IMR-90 (cell line): ENCODE measurements around the gene FBXL7. TPM values are rescaled to one million over a fixed set of nuclear protein-coding genes. Genes with fewer than 3 reads are reported as not detected.

Experiments
- ATAC-seq: fragments of 200-7000 bp; cut with Tn5 transposase; 2 replicates; pipeline ENCODE4 v1.9.1; 2020; ENCODE audit warnings: low read depth, mild to moderate bottlenecking, moderate library complexity
- BruUV-seq: library from RNA; stranded (reverse); fragments of 400-500 nt; replicated peaks from 2 replicates; lab custom pipeline; 2021; lab: Mats Ljungman, UMichigan
- CTCF ChIA-PET: fragments of 300-600 bp; formaldehyde crosslinking; extraction: SDS; loops from one replicate; lab custom pipeline; 2021; ENCODE audit warnings: antibody characterized with exemption; lab: Yijun Ruan, JAX
- POLR2A ChIA-PET: fragments of 300-600 bp; sonication (Branson Sonifier 250); formaldehyde crosslinking; loops from one replicate; lab custom pipeline; 2022; ENCODE audit warnings: antibody characterized with exemption; ENCODE audit not compliant: unreplicated experiment; lab: Charles Lee
- DNase-seq: peaks from one replicate; pipeline ENCODE4 v3.0.0; 2013
- H2AFZ ChIP-seq: replicated peaks from 2 replicates; pipeline ENCODE3; 2013; ENCODE audit warnings: low read length, mild to moderate bottlenecking; ENCODE audit not compliant: poor library complexity
- H2AK5ac ChIP-seq: 2 replicates; pipeline ENCODE4 v1.6.1; 2013; ENCODE audit warnings: low read depth, low read length, inconsistent platforms
- H2AK9ac ChIP-seq: replicated peaks from 2 replicates; pipeline ENCODE3; 2013; ENCODE audit warnings: mild to moderate bottlenecking, low read depth, low read length, moderate library complexity; ENCODE audit not compliant: poor library complexity
- H2BK120ac ChIP-seq: 2 replicates; pipeline ENCODE4 v1.6.1; 2013; ENCODE audit warnings: low read depth, low read length, inconsistent platforms
- H2BK15ac ChIP-seq: 3 replicates; pipeline ENCODE4 v1.6.1; 2013; ENCODE audit warnings: low read depth, low read length, inconsistent platforms
- H2BK20ac ChIP-seq: 2 replicates; pipeline ENCODE4 v1.6.1; 2013; ENCODE audit warnings: low read depth, mild to moderate bottlenecking, inconsistent platforms, low read length, moderate library complexity
- H2BK5ac ChIP-seq: 2 replicates; pipeline ENCODE4 v1.6.1; 2013; ENCODE audit warnings: mild to moderate bottlenecking, low read depth, low read length, inconsistent platforms; ENCODE audit not compliant: poor library complexity, severe bottlenecking
- H3K14ac ChIP-seq: replicated peaks from 2 replicates; pipeline ENCODE4 v1.6.1; 2013; ENCODE audit warnings: low read depth, low read length, inconsistent platforms
- H3K18ac ChIP-seq: 2 replicates; pipeline ENCODE4 v1.6.1; 2013; ENCODE audit warnings: low read depth, low read length, control low read depth
- H3K23ac ChIP-seq: 2 replicates; pipeline ENCODE4 v1.6.1; 2013; ENCODE audit warnings: low read depth, low read length, inconsistent platforms
- H3K27ac ChIP-seq: 2 replicates; pipeline ENCODE4 v1.5.1; 2013; ENCODE audit warnings: mild to moderate bottlenecking, control low read depth, low read length; ENCODE audit not compliant: insufficient read depth
- H3K27me3 ChIP-seq: 2 replicates; pipeline ENCODE4 v1.6.1; 2013; ENCODE audit warnings: low read length; ENCODE audit not compliant: control insufficient read depth, insufficient read depth
- H3K36me3 ChIP-seq: 2 replicates; pipeline ENCODE4 v1.6.1; 2013; ENCODE audit warnings: low read length, mixed read lengths; ENCODE audit not compliant: control insufficient read depth, insufficient read depth
- H3K4ac ChIP-seq: 2 replicates; pipeline ENCODE4 v1.6.1; 2013; ENCODE audit warnings: low read depth, low read length, inconsistent platforms
- H3K4me1 ChIP-seq: 2 replicates; pipeline ENCODE4 v1.6.1; 2013; ENCODE audit warnings: low read length, mixed read lengths; ENCODE audit not compliant: control insufficient read depth, insufficient read depth
- H3K4me2 ChIP-seq: 2 replicates; pipeline ENCODE4 v1.6.1; 2013; ENCODE audit warnings: low read depth, mild to moderate bottlenecking, control low read depth, low read length, moderate library complexity
- H3K4me3 ChIP-seq: 2 replicates; pipeline ENCODE4 v1.5.1; 2013; ENCODE audit warnings: low read depth, mild to moderate bottlenecking, control low read depth, low read length, moderate library complexity; ENCODE audit not compliant: insufficient read depth
- H3K56ac ChIP-seq: 2 replicates; pipeline ENCODE4 v1.6.1; 2013; ENCODE audit warnings: low read length, inconsistent platforms; ENCODE audit not compliant: insufficient read depth; ENCODE audit errors: extremely low read depth
- H3K79me1 ChIP-seq, 2 experiments: 2 replicates each; pipeline ENCODE4 v1.6.1; 2013; ENCODE audit warnings: low read length in 2 of 2, inconsistent platforms in 1 of 2, low read depth in 1 of 2
- H3K9ac ChIP-seq: 2 replicates; pipeline ENCODE4 v1.6.1; 2013; ENCODE audit warnings: low read depth, low read length, control low read depth
- H3K9me1 ChIP-seq: 2 replicates; pipeline ENCODE4 v1.6.1; 2013; ENCODE audit warnings: low read length, inconsistent platforms; ENCODE audit not compliant: insufficient read depth
- H3K9me3 ChIP-seq: 2 replicates; pipeline ENCODE4 v1.6.1; 2013; ENCODE audit warnings: low read length; ENCODE audit not compliant: control insufficient read depth, insufficient read depth
- H4K20me1 ChIP-seq: 2 replicates; pipeline ENCODE4 v1.6.1; 2013; ENCODE audit warnings: low read length, inconsistent platforms; ENCODE audit not compliant: insufficient read depth
- H4K5ac ChIP-seq: 2 replicates; pipeline ENCODE4 v1.6.1; 2013; ENCODE audit warnings: mild to moderate bottlenecking, low read depth, low read length, control low read depth
- H4K8ac ChIP-seq, 2 experiments: 2 replicates each; pipeline ENCODE4 v1.6.1; 2013; ENCODE audit warnings: low read depth in 2 of 2, low read length in 2 of 2, control low read depth in 1 of 2, inconsistent platforms in 1 of 2
- H4K91ac ChIP-seq: 2 replicates; pipeline ENCODE4 v1.6.1; 2013; ENCODE audit warnings: low read depth, low read length, inconsistent platforms; ENCODE audit not compliant: insufficient read depth
- CHD1 ChIP-seq: IDR thresholded peaks from 2 replicates; pipeline ENCODE4 v1.6.1; 2012; ENCODE audit warnings: low read depth, low read length, improper control_type of control experiment
- MXI1 ChIP-seq: IDR thresholded peaks from 2 replicates; pipeline ENCODE4 v1.6.1; 2012; ENCODE audit warnings: low read depth, mild to moderate bottlenecking, low read length, moderate library complexity, borderline replicate concordance
- RFX5 ChIP-seq: IDR thresholded peaks from 2 replicates; pipeline ENCODE4 v1.8.0; 2012; ENCODE audit warnings: low read depth, mild to moderate bottlenecking, low read length, moderate library complexity
- whole genome bisulfite sequencing, 2 experiments: methylation state at CpG; one replicate each; pipeline versions ENCODE4 v1.1.5 to v1.1.7; 2013; ENCODE audit warnings: missing lambda C conversion rate in 2 of 2; ENCODE audit not compliant: insufficient read length in 1 of 2; ENCODE audit errors: extremely low coverage in 2 of 2; 5-methylcytosine and 5-hydroxymethylcytosine counted together
- dilution Hi-C: fragments of 300-500 bp; cut with HindIII; formaldehyde crosslinking; loops from one replicate; pipeline ENCODE4 v1.14.3; 2018; ENCODE audit warnings: low sequenced_read_pairs; ENCODE audit not compliant: unreplicated experiment
- in situ Hi-C: fragments of 300-500 bp; cut with MboI; formaldehyde crosslinking; loops from 3 replicates; pipeline ENCODE4 v1.14.3; 2019; ENCODE audit warnings: low sequenced_read_pairs, inconsistent platforms, mixed read lengths
- intact Hi-C: fragments of 100-400 bp; cut with micrococcal nuclease; formaldehyde crosslinking; loops from 2 replicates; pipeline ENCODE4 v1.10.0; 2022
- polyA plus RNA-seq, 3 experiments: library from polyadenylated mRNA; depleted of rRNA; stranded (reverse); fragments of >200 nt; gene quantifications; 2 replicates each; pipeline ENCODE4 v1.2.3, GENCODE V29; 2012; ENCODE audit warnings: low replicate concordance in 1 of 3
- total RNA-seq: library from RNA; depleted of rRNA; stranded (reverse); fragments of >200 nt; gene quantifications from 2 replicates; pipeline ENCODE4 v1.2.3, GENCODE V29; 2012

The FBXL7 gene
- total and polyA plus RNA-seq, 2 of the 4 experiments (the other 2 are of a cell fraction) = 4.1 to 10.2 TPM

DNA sequence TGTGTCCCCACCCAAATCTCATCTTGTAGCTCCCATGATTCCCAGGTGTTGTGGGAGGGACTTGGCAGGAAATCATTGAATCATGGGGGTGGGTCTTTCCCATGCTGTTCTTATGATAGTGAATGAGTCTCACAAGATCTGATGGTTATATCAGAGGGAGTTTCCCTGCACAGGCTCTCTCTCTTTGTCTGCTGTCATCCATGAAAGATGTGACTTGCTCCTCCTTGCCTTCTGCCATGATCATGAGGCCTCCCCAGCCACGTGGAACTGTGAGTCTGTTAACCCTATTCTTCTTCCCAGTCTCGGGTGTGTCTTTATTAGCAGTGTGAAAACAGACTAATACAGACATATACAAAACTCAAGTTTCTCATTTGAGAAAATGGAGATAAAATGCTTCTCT lies 139.3 kb downstream of the FBXL7 start:
- Histone ChIP-seq H3K4me1 (peaks cover 2% of the 10 kb centered on the region; the same call in 1 of the 2 replicates), H3K79me1 (peaks cover 19 to 28% of the 10 kb centered on the region in 2 experiments), H2AK9ac (no peak overlapping the region), H2BK120ac (no peak overlapping the region), H4K91ac (no peak overlapping the region), H3K4ac (no peak overlapping the region), H3K18ac (no peak overlapping the region), H3K36me3 (no peaks in the 10 kb centered on the region), H3K23ac (no peak overlapping the region), H3K14ac (no peak overlapping the region), H4K8ac (no peak overlapping the region), H3K27me3 (no peaks in the 10 kb centered on the region), H3K9ac (no peak overlapping the region), H2BK20ac (no peak overlapping the region), H2BK5ac (no peak overlapping the region), H3K9me1 (no peaks in the 10 kb centered on the region), H4K20me1 (no peaks in the 10 kb centered on the region; the same call in 1 of the 2 replicates), H3K4me2 (no peak overlapping the region), H2AK5ac (no peak overlapping the region), H3K4me3 (no peak overlapping the region), H2BK15ac (no peak overlapping the region), H3K9me3 (no peaks in the 10 kb centered on the region), H4K5ac (no peak overlapping the region), H2AFZ (no peak overlapping the region), H3K56ac (no peak overlapping the region), H3K27ac (no peak overlapping the region)
- ATAC-seq (no peak), DNase-seq (no peak)
- intact Hi-C loops = no loop called here
- in situ Hi-C loops = no loop called here
- WGBS, 2 experiments = no CpG with 5 or more reads among the region's 2 CpGs
- ChIA-PET CTCF (no interaction called here), POLR2A (no interaction called here)
- no peak for TF ChIP-seq CHD1
- no peak for TF ChIP-seq RFX5
- no peak for TF ChIP-seq MXI1
- dilution Hi-C loops = no loop called here
- BruUV-seq = no TSS peak
